Spleen (tissue), 7 donors: ENCODE data around the gene EFNA5.

Experiments
- CTCF ChIP-seq, 11 experiments: fragments of 200-600 bp in 7 of 11; fragments of 450-650 bp in 4 of 11; sonication (generic) in 4 of 11; IDR thresholded peaks in 8 of 11; conservative IDR thresholded peaks in 3 of 11; 1 replicate in 7 of 11; 2 replicates in 4 of 11; pipeline versions ENCODE4 v1.4.0 to v1.8.0; 2016 to 2021; ENCODE audit warnings: antibody characterized with exemption in 11 of 11, inconsistent platforms in 4 of 11, mild to moderate bottlenecking in 1 of 11
- POLR2A ChIP-seq, 3 donors: fragments of 450-650 bp; IDR thresholded peaks; one replicate each; pipeline ENCODE4 v1.5.1; 2017; ENCODE audit warnings: antibody characterized with exemption in 3 of 3, mild to moderate bottlenecking in 1 of 3
- POLR2AphosphoS5 ChIP-seq, 3 donors: sonication (generic); formaldehyde crosslinking; IDR thresholded peaks; one replicate each; pipeline ENCODE4 v1.5.1; 2017; ENCODE audit warnings: antibody characterized with exemption in 3 of 3
- donor health status: DM: no; HTN: no; CAD: no; lungs with moderate emphysema.
- donor health status: DM: no; HTN: no; CAD: no.
- donor health status: DM: no; HTN: no; CAD: no.

GRCh38 chr5:107476783-107477182, 194.0 kb downstream of the EFNA5 start:
- no peak for TF ChIP-seq POLR2A (IDR thresholded peaks at IDR 0.05)
- no peak for TF ChIP-seq CTCF (IDR thresholded peaks at IDR 0.05 in 8 of 11, conservative IDR thresholded peaks at IDR 0.05 in 3 of 11)
- TF ChIP-seq POLR2AphosphoS5 (IDR thresholded peaks at IDR 0.05): no peak
